MCF 10A (cell line): ENCODE data around the gene FXN. TPM values are rescaled to one million over a fixed set of nuclear protein-coding genes. Genes with fewer than 3 reads are reported as not detected.
A peak's percentile ranks its signal among the peaks of the same experiment; 100 is the strongest.

Source experiments
- BruUV-seq: library from RNA; stranded (reverse); fragments of 400-500 nt; replicated peaks from 2 replicates; lab custom pipeline; 2021; lab: Mats Ljungman, UMichigan
- CTCF ChIA-PET: fragments of 300-600 bp; sonication (Branson Sonifier 250); formaldehyde crosslinking; extraction: SDS; loops from one replicate; lab custom pipeline; 2021; ENCODE audit warnings: antibody characterized with exemption, inconsistent platforms; lab: Yijun Ruan, JAX
- POLR2A ChIA-PET: fragments of 300-600, 350-650 bp; sonication (Branson Sonifier 250); formaldehyde crosslinking; extraction: SDS; loops from one replicate; lab custom pipeline; 2020; ENCODE audit warnings: antibody characterized with exemption, inconsistent platforms; lab: Yijun Ruan, JAX
- DNase-seq: peaks from one replicate; pipeline ENCODE4 v3.0.0-alpha.2; 2018; ENCODE audit not compliant: unreplicated experiment
- H3K27ac Mint-ChIP-seq: one replicate; pipeline ENCODE4 v1.8.0; 2022; ENCODE audit warnings: mild to moderate bottlenecking, low read depth, mixed read lengths; ENCODE audit not compliant: unreplicated experiment
- H3K27me3 Mint-ChIP-seq: one replicate; pipeline ENCODE4 v1.8.0; 2022; ENCODE audit warnings: mixed read lengths; ENCODE audit not compliant: insufficient read depth, unreplicated experiment
- H3K36me3 Mint-ChIP-seq: one replicate; pipeline ENCODE4 v1.8.0; 2022; ENCODE audit warnings: mild to moderate bottlenecking, moderate library complexity, mixed read lengths; ENCODE audit not compliant: insufficient read depth, unreplicated experiment
- H3K4me1 Mint-ChIP-seq: one replicate; pipeline ENCODE4 v1.8.0; 2022; ENCODE audit warnings: mixed read lengths; ENCODE audit not compliant: insufficient read depth, unreplicated experiment
- H3K4me3 Mint-ChIP-seq: one replicate; pipeline ENCODE4 v1.8.0; 2022; ENCODE audit warnings: mild to moderate bottlenecking, moderate library complexity, mixed read lengths; ENCODE audit not compliant: unreplicated experiment
- H3K9me3 Mint-ChIP-seq: one replicate; pipeline ENCODE4 v1.8.0; 2022; ENCODE audit warnings: mixed read lengths; ENCODE audit not compliant: unreplicated experiment
- CTCF ChIP-seq: fragments of 200-600 bp; IDR thresholded peaks from one replicate; pipeline ENCODE4 v1.8.0; 2022; ENCODE audit warnings: antibody characterized with exemption, mild to moderate bottlenecking; ENCODE audit not compliant: unreplicated experiment
- intact Hi-C: fragments of 100-400 bp; cut with micrococcal nuclease; formaldehyde crosslinking; loops from 2 replicates; pipeline ENCODE4 v1.14.1; 2022
- total RNA-seq: library from RNA; stranded (reverse); gene quantifications from 2 replicates; pipeline ENCODE4 v1.2.3, GENCODE V29; 2022

The FXN gene
- total RNA-seq, 1 experiment from 2014 or later, result 31.6 TPM

- H3K4me3 Mint-ChIP-seq, result no peak overlapping the region
- POLR2A ChIA-PET, result interaction anchor here (0.6 kb wide), 1 partner anchor 75 kb away, joined by 3 read pairs; no protein-coding TSS in a partner anchor
- no peaks in the 10 kb centered on the region for H3K27me3 Mint-ChIP-seq
- DNase-seq, result no peak
- TF ChIP-seq CTCF, result no peak
- no peak overlapping the region for H3K27ac Mint-ChIP-seq
- H3K36me3 Mint-ChIP-seq, result no peaks in the 10 kb centered on the region
- no TSS peak for BruUV-seq
- H3K9me3 Mint-ChIP-seq, result no peaks in the 10 kb centered on the region
- CTCF ChIA-PET, result interaction anchor here (0.7 to 1.7 kb wide), 2 partner anchors 162 to 552 kb away, joined by 4 to 6 read pairs; no protein-coding TSS in a partner anchor
- intact Hi-C loops, result no loop called here
- H3K4me1 Mint-ChIP-seq, result no peaks in the 10 kb centered on the region
Measured at GRCh38 chr9:69030851-69031645, 4.5 kb upstream of the FXN start.

GRCh38 chr9:69034071-69034470 lies 1.5 kb upstream of the FXN start:
- Mint-ChIP-seq H3K9me3 (no peaks in the 10 kb centered on the region), H3K27me3 (no peaks in the 10 kb centered on the region), H3K27ac (no peak overlapping the region), H3K4me3 (no peak overlapping the region), H3K4me1 (peaks cover 6% of the 10 kb centered on the region), H3K36me3 (no peaks in the 10 kb centered on the region)
- DNase-seq, result no peak
- ChIA-PET CTCF (interaction anchor here (0.6 to 4.8 kb wide), 11 partner anchors 9 to 527 kb away, joined by 3 to 51 read pairs (median 4); no protein-coding TSS in a partner anchor), POLR2A (no interaction called here)
- no peak for TF ChIP-seq CTCF
- BruUV-seq, result no TSS peak
- intact Hi-C loops, result no loop called here

- TSS peak; percentile 62 for BruUV-seq
Measured at GRCh38 chr9:69036309-69036708, 757 bp downstream of the FXN start.

More at GRCh38 chr9:69036309-69036708, 757 bp downstream of the FXN start:
- DNase-seq, result peak; percentile 41
- intact Hi-C loops, result no loop called here
- POLR2A ChIA-PET, result interaction anchor here (0.7 to 2.2 kb wide), 10 partner anchors 32 to 298 kb away, joined by 3 to 11 read pairs (median 5); no protein-coding TSS in a partner anchor
- H3K4me1 Mint-ChIP-seq, result peaks cover 6% of the 10 kb centered on the region
- CTCF ChIA-PET, result interaction anchor here (0.6 to 4.8 kb wide), 23 partner anchors 8 to 846 kb away, joined by 3 to 51 read pairs (median 4); no protein-coding TSS in a partner anchor
- no peak for TF ChIP-seq CTCF
- H3K27me3 Mint-ChIP-seq, result no peaks in the 10 kb centered on the region
- H3K36me3 Mint-ChIP-seq, result no peaks in the 10 kb centered on the region
- H3K9me3 Mint-ChIP-seq, result no peaks in the 10 kb centered on the region
- H3K4me3 Mint-ChIP-seq, result peak overlapping the region; percentile 94
- H3K27ac Mint-ChIP-seq, result peak overlapping the region; percentile 92
